ENCODE results near the gene ZNF674. TPM values are rescaled to one million over a fixed set of nuclear protein-coding genes. Genes with fewer than 3 reads are reported as not detected.
"Not testable (repeated sequence)": the region's sequence is repeated elsewhere in the genome, so short reads cannot be mapped to it uniquely, and the experiment has no call there.

The ZNF674 gene
- total and polyA plus RNA-seq, 2 of the 4 experiments (the other 2 are of a cell fraction), result 2.2 to 13.4 TPM

DNA sequence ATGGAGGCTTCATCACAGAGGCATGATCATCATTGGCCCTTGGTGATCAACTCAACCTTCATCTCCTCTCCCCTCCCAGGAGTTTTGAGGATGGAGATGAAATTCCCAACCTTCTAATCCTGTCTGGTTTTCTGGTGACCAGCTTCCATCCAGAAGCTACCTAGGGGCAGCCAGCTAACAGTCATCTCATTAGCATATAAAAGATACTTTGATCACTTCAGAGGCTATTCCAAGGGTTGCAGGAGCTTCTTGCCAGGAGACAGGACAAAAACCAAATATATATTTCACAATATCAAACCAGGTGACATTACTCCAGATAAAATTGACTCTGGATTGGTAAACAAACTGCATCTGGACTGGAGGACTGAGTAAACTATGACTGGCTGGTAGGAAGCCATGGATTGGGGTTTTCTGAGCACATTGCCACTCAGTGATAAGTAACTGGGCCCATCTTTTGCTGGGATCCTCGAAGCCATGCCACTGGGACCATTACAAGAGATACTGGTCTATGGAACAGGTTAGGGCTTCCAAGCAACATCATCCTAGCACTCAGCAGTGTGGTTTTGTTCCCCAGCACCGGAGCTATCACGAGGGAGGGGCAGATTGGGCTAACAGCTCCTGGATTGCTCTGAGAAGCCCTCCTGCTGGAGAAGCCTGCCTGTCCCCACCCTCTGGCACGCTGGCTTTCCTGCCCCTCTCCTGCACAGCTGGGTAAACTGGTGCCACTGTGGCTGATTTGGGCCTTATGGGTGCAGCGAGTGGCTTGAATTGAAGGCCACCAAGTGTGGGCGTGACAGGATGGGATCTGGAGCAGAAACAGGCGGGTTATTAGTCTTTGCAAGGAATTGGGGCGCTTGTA is 84.2 kb downstream of the ZNF674 start:
- WGBS, 2 experiments (ENCODE audit: extremely low coverage in 2 of 2, insufficient read length in 1 of 2), result 60% methylated on average over 1 of the region's 8 CpGs; no CpG with 5 or more reads in 1 of the 2 experiments
- H2AK5ac ChIP-seq (ENCODE audit: low read depth, low read length); H2AK9ac ChIP-seq (replicated peaks; ENCODE audit: low read depth, low read length, poor library complexity); H4K5ac ChIP-seq (ENCODE audit: low read depth, low read length); H3K18ac ChIP-seq (ENCODE audit: low read depth, low read length); CTCF ChIA-PET; H3K4ac ChIP-seq (ENCODE audit: low read depth, low read length); H3K4me1 ChIP-seq (ENCODE audit: control insufficient read depth, insufficient read depth, low read length); H3K14ac ChIP-seq (replicated peaks; ENCODE audit: low read depth, low read length); H3K23ac ChIP-seq (ENCODE audit: low read depth, low read length); H3K79me1 ChIP-seq (ENCODE audit: low read depth in 1 of 2, low read length in 2 of 2); ATAC-seq (ENCODE audit: low read depth); H2BK20ac ChIP-seq (ENCODE audit: low read depth, low read length); POLR2A ChIA-PET (ENCODE audit: unreplicated experiment); H4K8ac ChIP-seq (ENCODE audit: low read depth in 2 of 2, low read length in 2 of 2); H3K9ac ChIP-seq (ENCODE audit: low read depth, low read length); H3K9me3 ChIP-seq (ENCODE audit: control insufficient read depth, insufficient read depth, low read length); H3K9me1 ChIP-seq (ENCODE audit: insufficient read depth, low read length); dilution Hi-C loops (cut with HindIII; ENCODE audit: low sequenced_read_pairs, unreplicated experiment); H3K4me2 ChIP-seq (ENCODE audit: low read depth, low read length); DNase-seq; H4K20me1 ChIP-seq (ENCODE audit: insufficient read depth, low read length); in situ Hi-C loops (cut with MboI; ENCODE audit: low sequenced_read_pairs); H2BK5ac ChIP-seq (ENCODE audit: low read depth, low read length, poor library complexity, severe bottlenecking); H3K27ac ChIP-seq (ENCODE audit: insufficient read depth, low read length); H4K91ac ChIP-seq (ENCODE audit: insufficient read depth, low read depth, low read length); H2BK15ac ChIP-seq (ENCODE audit: low read depth, low read length); H2AFZ ChIP-seq (replicated peaks; ENCODE audit: low read length, poor library complexity); H3K56ac ChIP-seq (ENCODE audit: extremely low read depth, insufficient read depth, low read length); intact Hi-C loops (cut with micrococcal nuclease); H3K4me3 ChIP-seq (ENCODE audit: insufficient read depth, low read depth, low read length); H3K27me3 ChIP-seq (ENCODE audit: control insufficient read depth, insufficient read depth, low read length); H2BK120ac ChIP-seq (ENCODE audit: low read depth, low read length); BruUV-seq (replicated peaks): not testable (repeated sequence)
- peaks cover 17% of the 10 kb centered on the region for H3K36me3 ChIP-seq (ENCODE audit: control insufficient read depth, insufficient read depth, low read length)

All from IMR-90 (cell line).